HL-60/S4 treated with phorbol 12-myristate 13-acetate at 8.2 ng/mL for 4 days and 3 days (cell line): Measurements from ENCODE around the gene PLCB4.

Source experiments
- in situ Hi-C: fragments of 300-500 bp; cut with MboI; formaldehyde crosslinking; loops from 2 replicates; pipeline ENCODE4 v1.15.0; 2022; ENCODE audit warnings: low sequenced_read_pairs

Gene PLCB4

DNA sequence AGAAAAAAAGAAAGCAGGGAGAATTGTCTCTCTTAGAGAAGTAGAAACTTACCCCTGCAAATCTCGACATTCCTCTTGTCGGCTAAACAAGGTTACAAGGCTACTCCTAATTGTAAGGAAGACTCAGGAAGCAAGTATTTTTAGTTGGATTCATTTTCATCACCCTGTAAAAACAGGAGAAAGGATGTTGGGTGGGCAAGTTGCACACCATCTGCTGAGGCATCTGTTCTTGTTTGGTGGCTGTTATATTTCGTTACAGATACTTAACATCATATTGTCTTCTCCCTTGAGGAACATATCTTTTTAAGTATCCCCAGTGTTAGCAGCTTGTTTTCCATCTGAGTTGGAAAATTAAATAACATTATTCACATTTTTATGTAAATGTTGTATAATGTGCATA lies 187.5 kb downstream of the PLCB4 start:
- in situ Hi-C loops = no loop called here

DNA sequence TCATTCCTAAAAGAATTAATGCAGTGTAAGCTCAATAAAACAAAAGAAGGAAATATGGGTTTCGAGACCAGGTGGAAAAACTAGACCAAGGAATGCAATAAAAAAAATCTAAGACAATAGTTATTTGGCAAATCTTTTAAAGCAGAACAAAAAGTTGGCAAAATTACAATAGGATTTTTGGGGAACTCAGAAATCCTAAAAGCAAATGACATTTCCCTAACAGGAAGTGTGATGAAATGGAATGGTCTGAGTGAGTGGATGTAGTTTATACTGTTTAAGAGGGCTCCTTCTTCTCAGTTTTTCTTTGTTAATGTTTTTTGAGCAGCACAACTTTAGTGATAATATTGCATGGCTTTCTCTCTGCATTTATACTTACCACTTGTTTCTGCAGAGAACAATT lies 190.0 kb downstream of the PLCB4 start:
- in situ Hi-C loops = no loop called here

DNA sequence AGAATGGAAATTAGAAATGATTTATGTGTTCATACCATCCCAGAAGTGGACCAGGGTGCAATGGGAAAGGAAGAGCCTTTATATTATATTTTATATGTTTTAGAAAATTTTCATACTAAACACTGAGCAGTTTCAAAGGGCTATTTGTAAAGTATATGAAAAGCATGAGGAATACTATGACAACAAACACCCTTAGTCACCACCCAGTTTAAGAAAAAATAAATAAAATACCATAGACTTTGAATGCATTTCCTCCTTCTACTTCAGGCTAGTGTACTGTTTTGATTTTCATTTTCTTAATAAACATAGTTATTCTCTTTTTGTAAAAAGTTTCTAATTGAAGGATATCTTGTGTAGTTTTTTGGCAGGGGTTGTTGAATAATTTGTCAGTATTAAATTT lies 191.1 kb downstream of the PLCB4 start:
- in situ Hi-C loops = no loop called here

GRCh38 chr20:9261781-9262180 lies 192.9 kb downstream of the PLCB4 start:
- in situ Hi-C loops = no loop called here

GRCh38 chr20:9262653-9263194 lies 193.8 kb downstream of the PLCB4 start:
- in situ Hi-C loops = no loop called here

DNA sequence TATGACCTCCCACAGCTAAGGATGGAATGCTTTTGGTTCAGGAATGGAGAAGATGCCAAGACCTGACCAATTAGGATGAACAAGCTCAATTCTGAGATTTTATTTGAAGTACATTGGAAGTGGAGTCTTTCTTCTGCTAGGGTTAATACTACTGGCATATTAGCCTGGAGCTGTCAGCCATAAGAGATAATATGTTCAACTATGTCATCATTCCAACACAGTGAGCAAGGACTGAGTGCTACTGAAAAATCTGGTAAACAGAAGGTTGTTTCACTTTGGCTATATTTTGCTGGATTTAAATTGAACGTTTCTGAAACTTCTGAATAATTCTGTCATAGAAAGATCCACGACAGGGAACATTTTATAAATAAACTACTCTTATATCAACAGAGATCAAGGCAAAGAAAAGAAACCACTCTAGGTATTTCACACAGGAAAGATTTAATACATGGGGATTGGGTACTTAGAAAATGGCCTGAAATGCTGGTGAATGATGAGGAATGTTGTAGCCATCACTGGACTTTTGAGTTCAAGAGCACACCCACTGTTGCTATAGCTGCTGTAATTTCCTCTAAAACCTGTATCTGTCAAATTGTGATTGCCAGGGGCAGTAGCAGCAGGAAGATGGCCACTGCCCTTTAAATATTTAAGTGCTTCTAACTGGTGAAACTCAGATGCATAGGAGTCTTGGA lies 200.5 kb downstream of the PLCB4 start:
- in situ Hi-C loops = no loop called here

DNA sequence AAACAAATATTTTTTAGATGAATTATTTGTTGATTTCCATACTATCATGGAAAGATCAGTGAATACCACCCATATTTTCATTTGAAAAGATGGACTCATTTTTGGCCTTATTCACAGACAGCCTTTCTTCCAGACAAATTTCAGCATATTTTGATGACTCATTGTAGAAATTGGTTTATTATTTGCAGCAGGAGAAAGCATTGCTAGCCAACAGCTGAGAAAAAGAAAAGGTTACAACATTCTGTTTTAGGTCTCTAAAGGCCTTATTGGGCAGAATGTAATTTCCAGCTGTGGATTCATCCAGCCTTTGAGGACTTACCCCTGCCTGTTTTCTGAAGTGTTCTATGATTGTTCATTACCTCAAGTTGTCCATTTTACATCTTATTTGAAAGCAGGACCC lies 201.9 kb downstream of the PLCB4 start:
- in situ Hi-C loops = no loop called here

- in situ Hi-C loops = no loop called here
Measured at GRCh38 chr20:9276966-9277468, 208.1 kb downstream of the PLCB4 start.

GRCh38 chr20:9279918-9280401 lies 211.1 kb downstream of the PLCB4 start:
- in situ Hi-C loops = no loop called here

DNA sequence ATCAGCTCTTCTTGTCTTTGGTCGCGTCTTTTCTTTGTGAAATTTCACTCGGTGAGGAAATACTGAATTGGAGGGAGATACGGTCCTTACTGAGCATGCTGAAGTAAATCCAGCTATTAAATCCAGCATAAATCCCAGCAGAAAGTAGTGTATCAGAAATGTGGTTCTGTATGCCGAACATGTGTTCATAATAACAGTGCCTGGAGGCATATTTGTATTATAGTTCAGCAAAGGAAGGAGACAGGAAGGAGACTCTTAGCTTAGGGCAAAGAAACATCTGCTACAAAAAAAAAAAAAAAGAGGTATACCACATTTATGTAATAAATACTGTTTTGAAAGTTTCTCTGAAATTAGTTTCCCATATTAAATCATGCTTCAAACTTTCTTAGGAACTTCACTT lies 211.8 kb downstream of the PLCB4 start:
- in situ Hi-C loops = no loop called here

DNA sequence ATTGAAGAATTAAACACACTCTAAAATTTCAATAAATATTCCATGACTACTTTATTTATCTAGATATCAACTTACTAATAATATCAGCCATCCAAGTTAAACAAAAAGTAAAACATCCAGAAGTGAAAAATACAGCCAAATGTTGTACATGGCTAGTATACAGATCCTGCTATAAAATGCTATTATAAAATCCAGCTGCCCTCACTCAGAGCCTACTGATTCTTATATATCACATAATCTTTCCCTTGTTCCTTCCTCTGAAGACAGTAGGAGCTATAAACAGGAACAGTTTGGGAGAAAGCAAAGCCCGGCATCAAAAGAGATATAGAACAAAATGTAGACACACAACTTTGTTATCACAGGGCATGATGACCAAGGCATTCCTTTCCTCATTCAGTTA lies 212.9 kb downstream of the PLCB4 start:
- in situ Hi-C loops = no loop called here

DNA sequence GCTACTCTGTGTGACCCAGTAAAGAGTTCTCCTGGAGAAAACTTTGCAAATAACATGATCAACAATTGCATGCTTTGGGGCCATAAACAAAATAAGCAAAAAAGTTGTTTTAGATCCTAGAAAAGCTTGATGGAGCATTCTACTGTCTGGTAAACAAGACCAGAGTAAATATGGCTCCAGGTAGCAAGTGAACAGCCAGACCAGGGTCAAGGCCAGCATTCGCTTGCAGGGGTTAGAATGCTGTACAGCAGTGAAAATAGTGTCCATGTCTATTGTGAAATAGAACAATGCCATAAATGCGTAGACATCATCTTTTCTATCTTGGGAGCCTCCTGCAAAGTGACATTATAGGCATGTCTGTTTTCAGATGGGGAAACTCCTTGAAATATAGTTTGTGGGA lies 216.7 kb downstream of the PLCB4 start:
- in situ Hi-C loops = no loop called here

GRCh38 chr20:9286501-9287461 lies 217.9 kb downstream of the PLCB4 start:
- in situ Hi-C loops = no loop called here

DNA sequence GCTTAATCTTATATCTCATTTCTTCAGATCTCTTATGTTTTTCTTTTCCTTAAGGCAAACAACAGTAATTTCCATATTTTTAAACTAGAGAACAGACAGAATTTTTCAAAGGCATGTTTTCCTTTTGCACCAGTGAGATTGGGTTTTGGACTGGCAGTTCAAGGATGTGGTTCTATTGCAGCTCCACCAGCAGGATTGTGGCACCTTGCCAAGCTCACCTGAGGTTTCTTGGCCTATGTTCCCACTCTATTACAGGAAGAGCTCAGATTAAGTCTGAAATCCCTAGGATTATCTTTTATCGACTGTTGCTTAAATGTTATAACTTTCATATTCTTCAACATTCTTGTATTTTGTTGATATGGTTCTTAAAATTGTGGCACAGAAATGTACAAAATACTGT lies 218.9 kb downstream of the PLCB4 start:
- in situ Hi-C loops = no loop called here

GRCh38 chr20:9290331-9290730 lies 221.4 kb downstream of the PLCB4 start:
- in situ Hi-C loops = no loop called here

GRCh38 chr20:9293145-9293544 lies 224.3 kb downstream of the PLCB4 start:
- in situ Hi-C loops = no loop called here

DNA sequence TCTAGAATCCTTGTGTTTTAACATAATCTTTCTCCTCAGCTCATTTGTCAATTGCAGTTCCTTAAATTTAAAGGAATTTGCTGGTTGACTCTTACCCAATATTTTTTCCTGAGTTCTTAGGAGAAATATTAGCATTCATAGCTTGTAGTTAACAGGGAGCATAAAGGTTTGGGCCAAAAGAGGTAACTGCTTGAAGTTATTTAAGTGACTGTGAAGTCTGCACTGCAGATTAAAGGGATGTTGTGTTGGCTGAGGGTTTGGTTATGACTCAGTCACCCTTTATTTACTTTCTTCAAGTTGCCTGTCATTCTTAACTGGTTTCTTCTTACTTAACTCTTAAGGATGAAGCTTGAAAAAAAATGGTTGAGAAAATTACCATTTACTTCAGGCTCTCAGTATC lies 225.2 kb downstream of the PLCB4 start:
- in situ Hi-C loops = no loop called here

DNA sequence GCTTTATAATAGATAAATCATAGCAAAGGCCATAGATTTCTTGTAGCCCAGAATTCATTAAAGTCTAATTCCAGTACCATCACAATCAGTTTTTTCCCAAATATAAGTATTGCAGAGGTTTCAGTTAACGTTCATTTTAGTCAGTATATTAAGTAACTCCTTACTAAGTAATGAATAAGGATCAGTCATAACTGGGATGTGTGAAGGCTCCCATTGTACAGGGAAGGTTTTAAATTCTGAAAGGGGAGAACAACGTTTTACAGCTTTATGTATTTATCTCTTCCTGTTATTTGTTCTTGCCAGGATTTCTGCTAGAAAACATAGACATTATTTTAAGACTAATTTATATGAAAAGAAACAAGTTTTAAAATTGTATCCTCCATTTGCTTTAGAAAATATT lies 230.0 kb downstream of the PLCB4 start:
- in situ Hi-C loops = no loop called here

- in situ Hi-C loops = no loop called here
Measured at GRCh38 chr20:9300080-9300479, 231.2 kb downstream of the PLCB4 start.

- in situ Hi-C loops = no loop called here
Measured at GRCh38 chr20:9300534-9300933, 231.6 kb downstream of the PLCB4 start.
